Activated T-cell treated with anti-CD3 and anti-CD28 coated beads for 1 hour (primary cell): ENCODE data around the gene APOBEC3A.
"Not testable (repeated sequence)": the region's sequence is repeated elsewhere in the genome, so short reads cannot be mapped to it uniquely, and the experiment has no call there.

Experiments used
- DNase-seq: peaks from one replicate; pipeline ENCODE4 v3.0.0-alpha.2; 2020; ENCODE audit warnings: low read depth

The APOBEC3A gene

GRCh38 chr22:38958651-38958943 lies 1.2 kb downstream of the APOBEC3A start:
- DNase-seq = not testable (repeated sequence)

DNA sequence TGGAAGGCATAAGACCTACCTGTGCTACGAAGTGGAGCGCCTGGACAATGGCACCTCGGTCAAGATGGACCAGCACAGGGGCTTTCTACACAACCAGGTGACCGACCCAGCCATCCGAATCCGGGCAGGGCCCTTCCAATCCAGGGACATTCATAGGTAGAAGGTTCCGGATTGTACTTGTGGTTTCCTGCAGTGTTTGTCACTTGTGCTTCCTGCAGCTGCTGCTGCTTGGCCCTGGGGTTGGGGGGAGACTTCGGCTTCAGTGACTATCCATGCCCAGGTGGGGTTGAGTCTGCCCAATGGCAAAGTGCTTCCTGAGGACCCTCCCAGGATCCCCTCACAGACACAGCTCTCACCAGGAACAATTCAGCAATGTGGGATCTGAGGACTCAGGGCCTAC lies 2.2 kb downstream of the APOBEC3A start:
- no peak for DNase-seq

GRCh38 chr22:38960673-38961072 lies 3.3 kb downstream of the APOBEC3A start:
- DNase-seq = not testable (repeated sequence)

- not testable (repeated sequence) for DNase-seq
Measured at GRCh38 chr22:38963291-38963738, 5.9 kb downstream of the APOBEC3A start.

DNA sequence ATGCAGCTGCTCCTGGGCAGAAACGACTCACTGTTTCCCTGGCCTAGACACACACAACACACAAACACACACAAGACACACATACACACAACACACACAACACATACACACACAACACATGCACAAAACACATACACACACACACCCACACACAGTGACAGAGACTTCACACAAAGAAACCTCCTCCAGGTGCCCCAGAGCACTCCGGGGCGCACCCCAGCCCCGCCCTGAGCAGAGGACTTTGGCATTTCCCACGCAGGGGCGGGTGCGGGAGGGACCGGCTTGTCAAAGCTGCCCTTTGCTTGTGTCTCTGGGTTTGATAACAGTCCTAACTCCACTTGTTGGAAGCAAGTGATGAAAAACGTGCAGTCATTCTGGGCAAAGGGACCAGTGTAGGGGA lies 6.5 kb downstream of the APOBEC3A start:
- DNase-seq = no peak

DNA sequence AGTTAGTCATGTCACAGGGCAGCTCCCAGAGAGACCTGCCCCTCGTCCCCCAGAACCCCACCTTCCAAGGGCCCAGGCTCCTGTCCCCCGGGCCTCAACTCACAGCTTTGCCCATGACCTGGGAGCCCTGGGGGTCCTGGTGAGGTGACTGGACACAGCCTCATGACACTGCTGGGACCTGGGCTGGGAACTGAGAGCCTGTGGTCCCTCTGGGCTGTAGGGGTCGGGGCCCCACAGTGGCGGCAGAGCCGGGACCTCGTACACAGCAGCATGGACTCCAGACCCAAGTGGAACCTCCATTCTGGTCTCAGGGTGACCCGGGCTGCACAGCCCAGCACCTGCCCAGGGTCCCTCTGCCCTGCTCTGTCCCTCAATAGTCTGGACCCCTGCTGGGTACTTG lies 6.9 kb downstream of the APOBEC3A start:
- no peak for DNase-seq

- no peak for DNase-seq
Measured at GRCh38 chr22:38964989-38965388, 7.6 kb downstream of the APOBEC3A start.

- DNase-seq = no peak
Measured at GRCh38 chr22:38965614-38966379, 8.4 kb downstream of the APOBEC3A start.

- DNase-seq = no peak
Measured at GRCh38 chr22:38966380-38966702, 8.9 kb downstream of the APOBEC3A start.

GRCh38 chr22:38966942-38967341 lies 9.5 kb downstream of the APOBEC3A start:
- DNase-seq = no peak

DNA sequence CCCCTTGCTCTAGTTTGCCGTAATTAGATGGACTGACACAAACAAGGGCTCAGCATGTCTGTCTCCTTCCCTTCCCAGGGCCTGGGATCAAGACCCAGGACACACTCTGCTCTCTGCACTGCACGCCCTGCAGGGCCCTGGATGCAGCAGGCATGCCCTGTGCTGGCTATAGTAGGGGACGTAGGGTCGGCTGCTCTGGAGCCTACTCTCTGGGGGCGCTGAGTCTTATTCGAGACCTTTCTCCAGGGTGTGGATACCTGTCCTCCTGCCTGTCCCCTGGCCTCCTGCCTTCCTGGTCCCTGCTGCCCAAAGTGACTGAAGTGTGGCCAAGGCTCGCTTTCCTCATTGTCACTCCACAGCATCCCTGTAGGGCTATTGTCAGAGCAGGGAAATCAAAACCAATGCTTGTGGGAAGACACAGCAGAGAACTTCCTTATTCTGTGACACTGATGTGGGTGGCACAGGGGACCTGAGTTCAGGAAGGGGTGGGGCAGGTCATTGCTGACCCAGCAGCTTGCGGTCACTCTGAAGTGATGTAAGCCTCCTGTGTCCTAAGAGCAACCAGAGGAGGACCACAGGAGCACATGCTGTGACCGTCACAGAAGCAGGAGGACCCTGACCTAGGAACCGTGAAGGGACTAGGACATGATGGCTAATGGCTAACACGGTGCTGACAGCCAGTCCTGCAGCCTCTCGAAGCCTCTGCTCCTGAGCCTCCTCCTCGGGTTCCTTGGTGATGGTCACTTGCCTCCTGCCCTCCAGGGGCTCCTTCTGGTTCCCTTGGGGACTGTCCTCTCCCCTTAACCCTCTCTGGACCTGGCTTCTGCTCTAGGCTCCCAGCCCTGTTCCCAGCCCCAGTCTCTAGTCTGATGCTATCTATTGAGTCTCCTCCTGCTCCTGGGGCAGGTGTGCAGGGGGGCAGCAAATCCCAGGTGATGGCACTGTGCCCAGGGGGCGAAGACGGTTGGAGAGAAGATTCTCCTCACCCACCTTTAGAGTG lies 10.3 kb downstream of the APOBEC3A start:
- DNase-seq = no peak

DNA sequence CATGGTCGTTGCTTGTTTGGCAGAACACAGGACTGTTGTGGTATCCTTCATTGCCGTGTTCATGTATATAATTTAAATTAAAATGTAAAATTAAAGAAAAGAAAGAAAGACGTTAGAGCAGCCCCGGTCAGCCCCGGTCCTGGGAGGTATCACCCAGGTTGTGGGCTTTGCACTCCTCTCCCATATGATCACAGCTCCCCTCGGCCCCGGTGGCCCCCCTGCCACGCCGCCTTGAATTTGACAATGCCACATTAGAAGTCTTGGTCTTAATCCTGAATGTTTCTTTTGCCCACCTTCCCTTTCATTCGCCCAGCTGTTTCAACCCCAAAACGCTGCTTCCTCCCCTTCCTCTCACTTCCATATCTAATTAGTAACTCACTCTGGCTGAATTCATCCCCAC lies 11.4 kb downstream of the APOBEC3A start:
- DNase-seq = no peak

DNA sequence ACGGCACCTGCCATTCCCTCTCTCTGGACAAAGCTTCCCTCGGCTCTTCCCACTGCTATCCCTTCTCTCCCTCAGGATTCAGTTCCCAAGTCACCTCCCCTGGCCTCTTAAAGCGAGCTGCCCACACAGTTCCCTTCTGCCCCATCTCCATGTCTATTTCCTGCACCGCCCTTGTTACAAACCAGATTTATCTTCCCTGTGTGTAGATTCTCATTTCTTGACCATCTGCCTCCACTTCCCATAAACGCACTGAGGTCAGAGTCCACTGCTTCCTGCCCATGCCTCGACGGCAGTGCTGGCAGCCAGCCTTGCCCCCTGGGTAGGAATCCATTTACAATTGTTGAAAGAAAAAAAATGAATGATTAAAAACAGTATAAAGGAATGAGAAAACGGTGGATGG lies 13.1 kb downstream of the APOBEC3A start:
- DNase-seq = no peak

GRCh38 chr22:38971202-38971601 lies 13.8 kb downstream of the APOBEC3A start:
- DNase-seq = no peak

DNA sequence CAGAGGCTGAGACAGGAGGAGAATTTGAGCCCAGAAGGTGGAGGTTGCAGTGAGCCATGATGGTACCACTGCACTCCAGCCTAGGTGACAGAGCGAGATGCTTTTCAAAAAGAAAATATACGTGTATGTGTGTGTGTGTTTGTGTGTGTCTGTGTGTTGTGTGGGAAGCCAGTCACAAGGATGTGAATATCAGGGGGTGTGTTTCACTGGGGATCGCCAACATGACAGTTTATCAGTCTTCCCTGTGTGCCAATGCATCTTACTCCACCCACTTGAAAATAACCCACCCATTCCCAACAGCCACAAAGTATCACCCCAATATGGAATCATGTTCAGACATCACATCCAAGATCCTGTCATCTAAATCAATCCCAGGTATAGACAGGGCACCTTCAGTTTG lies 14.4 kb downstream of the APOBEC3A start:
- DNase-seq = no peak

DNA sequence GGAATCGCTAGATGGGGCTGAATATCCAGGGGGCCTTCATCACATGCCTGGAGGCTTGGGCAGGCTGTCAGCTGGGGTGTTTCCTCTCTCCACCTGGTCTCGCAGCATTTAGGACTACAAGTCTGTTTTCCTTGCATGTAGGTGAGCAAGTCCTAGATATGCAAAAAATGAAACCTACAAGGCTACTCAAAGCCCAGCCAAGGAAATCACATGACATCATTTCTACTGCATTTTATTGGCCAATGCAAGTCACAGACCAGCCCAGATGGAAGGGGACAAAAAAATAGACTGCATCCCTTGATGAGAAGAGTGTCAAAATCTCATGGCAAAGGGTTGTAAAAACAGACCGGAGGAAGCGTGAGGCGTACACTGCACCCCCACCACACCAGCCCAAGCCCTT lies 15.1 kb downstream of the APOBEC3A start:
- no peak for DNase-seq

- peak; percentile 57 for DNase-seq
Measured at GRCh38 chr22:38973289-38974169, 16.1 kb downstream of the APOBEC3A start.

- DNase-seq = no peak
Measured at GRCh38 chr22:38974170-38974825, 16.9 kb downstream of the APOBEC3A start.

GRCh38 chr22:38974826-38975175 lies 17.4 kb downstream of the APOBEC3A start:
- no peak for DNase-seq

- not testable (repeated sequence) for DNase-seq
Measured at GRCh38 chr22:38977289-38977688, 19.9 kb downstream of the APOBEC3A start.

DNA sequence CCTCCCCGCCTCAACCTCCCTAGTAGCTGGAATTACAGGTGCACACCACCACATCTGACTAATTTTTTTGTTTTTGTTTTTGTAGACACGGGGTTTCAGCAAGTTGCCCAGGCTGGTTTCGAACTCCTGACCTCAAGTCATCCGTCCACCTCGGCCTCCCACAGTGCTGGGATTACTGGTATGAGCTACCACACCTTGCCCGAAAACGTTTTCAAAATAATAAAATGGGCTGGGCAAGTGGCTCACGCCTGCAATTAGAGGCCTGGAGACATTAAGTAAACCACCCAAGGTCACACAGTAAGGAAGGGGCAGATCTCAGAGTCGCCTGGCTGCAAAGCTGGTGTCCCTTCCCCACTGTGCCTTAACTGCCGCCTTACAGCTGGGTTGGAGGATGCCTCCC lies 23.2 kb downstream of the APOBEC3A start:
- not testable (repeated sequence) for DNase-seq
